Colonic mucosa (tissue), 4 donors: ENCODE results near the gene ABCB11. TPM values are rescaled to one million over a fixed set of nuclear protein-coding genes. Genes with fewer than 3 reads are reported as not detected.
"Not testable (repeated sequence)": the region's sequence is repeated elsewhere in the genome, so short reads cannot be mapped to it uniquely, and the experiment has no call there.

Source experiments
- DNase-seq: peaks from one replicate; pipeline ENCODE4 v3.0.0-alpha.2; 2020
- H3K27ac ChIP-seq: fragments of 200-600 bp; one replicate; pipeline ENCODE4 v1.8.0; 2021
- H3K27me3 ChIP-seq: fragments of 200-600 bp; one replicate; pipeline ENCODE4 v1.8.0; 2021
- H3K36me3 ChIP-seq: fragments of 200-600 bp; one replicate; pipeline ENCODE4 v1.8.0; 2021
- H3K4me1 ChIP-seq: fragments of 200-600 bp; one replicate; pipeline ENCODE4 v1.8.0; 2021; ENCODE audit warnings: mild to moderate bottlenecking
- H3K4me3 ChIP-seq: fragments of 200-600 bp; one replicate; pipeline ENCODE4 v1.8.0; 2021
- H3K9ac ChIP-seq, 2 donors: one replicate each; pipeline ENCODE4 v1.7.0; 2013; ENCODE audit warnings: control low read depth in 2 of 2, low read depth in 2 of 2, low read length in 2 of 2
- H3K9me3 ChIP-seq: fragments of 200-600 bp; one replicate; pipeline ENCODE4 v1.8.0; 2021
- intact Hi-C: fragments of 100-400 bp; cut with DNase I; formaldehyde crosslinking; loops from one replicate; pipeline ENCODE4 v1.14.1; 2022
- total RNA-seq, 2 donors: library from RNA; stranded (reverse); fragmentation: NEBNext Ultra II Directional in 1 of 2; extraction: Animal tissue kit (Norgen Biotek cat#: 25700) in 1 of 2; gene quantifications; one replicate each; pipeline ENCODE4 v1.2.1, GENCODE V29; 2021
- TF ChIP-seq, protein P1 (sequence below): fragments of 200-600 bp; IDR thresholded peaks from one replicate; pipeline ENCODE4 v1.8.0; 2022; ENCODE audit warnings: antibody characterized with exemption, mild to moderate bottlenecking
- donor health status: healthy.
- donor health status: DM: no; HTN: no; CAD: no.
- donor health status: DM: no; HTN: no; CAD: no.

ABCB11 gene
- total RNA-seq, 2 donors from 2014 or later: 0.74 to 1.1 TPM

DNA sequence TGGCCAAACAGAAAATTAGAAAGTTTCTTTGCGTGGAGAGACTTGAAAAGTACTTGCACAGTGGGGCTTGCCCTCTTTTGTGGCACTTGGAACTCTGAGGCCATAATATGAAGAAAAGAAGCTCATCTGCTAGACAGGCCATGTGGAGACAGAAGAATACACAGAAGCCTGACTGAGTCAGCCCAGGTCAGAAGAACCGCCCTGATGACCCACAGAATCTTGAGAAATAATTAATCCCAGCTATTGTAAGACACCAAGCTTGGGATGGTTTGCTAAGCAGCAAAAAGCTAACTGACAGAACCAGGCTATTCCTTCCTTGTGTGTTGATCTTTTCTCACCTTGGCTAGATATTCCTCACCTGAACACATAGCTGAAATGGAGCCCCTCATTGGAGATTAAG lies 96.3 kb downstream of the ABCB11 start:
- H3K27me3 ChIP-seq: no peaks in the 10 kb centered on the region
- H3K36me3 ChIP-seq: no peaks in the 10 kb centered on the region
- intact Hi-C loops: no loop called here
- H3K9ac ChIP-seq: no peak overlapping the region
- H3K4me3 ChIP-seq: no peak overlapping the region
- H3K27ac ChIP-seq: no peak overlapping the region
- no peaks in the 10 kb centered on the region for H3K9me3 ChIP-seq
- TF ChIP-seq, protein P1, sequence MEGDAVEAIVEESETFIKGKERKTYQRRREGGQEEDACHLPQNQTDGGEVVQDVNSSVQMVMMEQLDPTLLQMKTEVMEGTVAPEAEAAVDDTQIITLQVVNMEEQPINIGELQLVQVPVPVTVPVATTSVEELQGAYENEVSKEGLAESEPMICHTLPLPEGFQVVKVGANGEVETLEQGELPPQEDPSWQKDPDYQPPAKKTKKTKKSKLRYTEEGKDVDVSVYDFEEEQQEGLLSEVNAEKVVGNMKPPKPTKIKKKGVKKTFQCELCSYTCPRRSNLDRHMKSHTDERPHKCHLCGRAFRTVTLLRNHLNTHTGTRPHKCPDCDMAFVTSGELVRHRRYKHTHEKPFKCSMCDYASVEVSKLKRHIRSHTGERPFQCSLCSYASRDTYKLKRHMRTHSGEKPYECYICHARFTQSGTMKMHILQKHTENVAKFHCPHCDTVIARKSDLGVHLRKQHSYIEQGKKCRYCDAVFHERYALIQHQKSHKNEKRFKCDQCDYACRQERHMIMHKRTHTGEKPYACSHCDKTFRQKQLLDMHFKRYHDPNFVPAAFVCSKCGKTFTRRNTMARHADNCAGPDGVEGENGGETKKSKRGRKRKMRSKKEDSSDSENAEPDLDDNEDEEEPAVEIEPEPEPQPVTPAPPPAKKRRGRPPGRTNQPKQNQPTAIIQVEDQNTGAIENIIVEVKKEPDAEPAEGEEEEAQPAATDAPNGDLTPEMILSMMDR: no peak
- no peak for DNase-seq
- H3K4me1 ChIP-seq: no peaks in the 10 kb centered on the region

- intact Hi-C loops, H3K27me3 ChIP-seq, H3K9me3 ChIP-seq, H3K4me1 ChIP-seq, H3K27ac ChIP-seq, DNase-seq, H3K4me3 ChIP-seq, H3K9ac ChIP-seq, H3K36me3 ChIP-seq: not testable (repeated sequence)
These were observed 99.0 kb downstream of the ABCB11 start for GRCh38 chr2:168932174-168932573.

- DNase-seq: no peak
- no peaks in the 10 kb centered on the region for H3K4me1 ChIP-seq
- no peak overlapping the region for H3K4me3 ChIP-seq
- H3K9me3 ChIP-seq: no peaks in the 10 kb centered on the region
- H3K27ac ChIP-seq: no peak overlapping the region
- H3K27me3 ChIP-seq: no peaks in the 10 kb centered on the region
- H3K36me3 ChIP-seq: no peaks in the 10 kb centered on the region
- no peak overlapping the region for H3K9ac ChIP-seq
- intact Hi-C loops: no loop called here
- TF ChIP-seq, protein P1: no peak
These were observed 100.9 kb downstream of the ABCB11 start for GRCh38 chr2:168930242-168930641.

DNA sequence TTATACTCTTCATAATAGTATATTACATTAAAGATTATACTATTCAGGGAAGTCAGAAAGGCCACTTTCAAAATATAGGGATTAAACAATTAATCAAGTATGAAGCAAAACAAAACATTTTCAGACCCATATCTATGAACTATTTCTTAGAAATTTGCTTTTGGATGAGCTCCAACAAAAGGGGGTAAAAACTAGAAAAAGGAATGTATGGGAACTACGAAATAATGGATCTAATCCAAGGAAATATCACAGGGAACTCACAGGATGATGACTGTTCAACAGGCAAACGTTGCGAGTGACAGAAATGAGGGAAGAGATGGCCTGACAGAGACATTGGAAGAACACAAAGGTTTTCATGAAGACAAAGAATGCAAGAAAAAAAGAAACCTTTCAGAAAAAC lies 102.1 kb downstream of the ABCB11 start:
- Histone ChIP-seq H3K4me3 (no peak overlapping the region), H3K9ac (no peak overlapping the region), H3K36me3 (no peaks in the 10 kb centered on the region), H3K4me1 (no peaks in the 10 kb centered on the region), H3K27me3 (no peaks in the 10 kb centered on the region), H3K9me3 (no peaks in the 10 kb centered on the region), H3K27ac (no peak overlapping the region)
- intact Hi-C loops: no loop called here
- DNase-seq: no peak
- TF ChIP-seq, protein P1: no peak

- intact Hi-C loops: no loop called here
- H3K9ac ChIP-seq: no peak overlapping the region
- H3K4me1 ChIP-seq: no peaks in the 10 kb centered on the region
- no peak overlapping the region for H3K27ac ChIP-seq
- no peaks in the 10 kb centered on the region for H3K36me3 ChIP-seq
- H3K4me3 ChIP-seq: no peak overlapping the region
- no peaks in the 10 kb centered on the region for H3K9me3 ChIP-seq
- H3K27me3 ChIP-seq: no peaks in the 10 kb centered on the region
- no peak for DNase-seq
- TF ChIP-seq, protein P1: no peak
These were observed 102.9 kb downstream of the ABCB11 start for GRCh38 chr2:168928113-168928831.

- Histone ChIP-seq H3K4me1 (no peaks in the 10 kb centered on the region), H3K9me3 (no peaks in the 10 kb centered on the region), H3K4me3 (no peak overlapping the region), H3K27me3 (no peaks in the 10 kb centered on the region), H3K36me3 (no peaks in the 10 kb centered on the region), H3K9ac (no peak overlapping the region), H3K27ac (no peak overlapping the region)
- no peak for DNase-seq
- TF ChIP-seq, protein P1: no peak
- intact Hi-C loops: no loop called here
These were observed 104.3 kb downstream of the ABCB11 start for GRCh38 chr2:168926621-168927386.
